Measurements from ENCODE around the gene SLC35E1. TPM values are rescaled to one million over a fixed set of nuclear protein-coding genes. Genes with fewer than 3 reads are reported as not detected.

Gene SLC35E1
- total and polyA plus RNA-seq, 2 donors (not counting 3 experiments of a cell fraction or from before 2014, with no cell fraction given) = 36.0 to 37.5 TPM

DNA sequence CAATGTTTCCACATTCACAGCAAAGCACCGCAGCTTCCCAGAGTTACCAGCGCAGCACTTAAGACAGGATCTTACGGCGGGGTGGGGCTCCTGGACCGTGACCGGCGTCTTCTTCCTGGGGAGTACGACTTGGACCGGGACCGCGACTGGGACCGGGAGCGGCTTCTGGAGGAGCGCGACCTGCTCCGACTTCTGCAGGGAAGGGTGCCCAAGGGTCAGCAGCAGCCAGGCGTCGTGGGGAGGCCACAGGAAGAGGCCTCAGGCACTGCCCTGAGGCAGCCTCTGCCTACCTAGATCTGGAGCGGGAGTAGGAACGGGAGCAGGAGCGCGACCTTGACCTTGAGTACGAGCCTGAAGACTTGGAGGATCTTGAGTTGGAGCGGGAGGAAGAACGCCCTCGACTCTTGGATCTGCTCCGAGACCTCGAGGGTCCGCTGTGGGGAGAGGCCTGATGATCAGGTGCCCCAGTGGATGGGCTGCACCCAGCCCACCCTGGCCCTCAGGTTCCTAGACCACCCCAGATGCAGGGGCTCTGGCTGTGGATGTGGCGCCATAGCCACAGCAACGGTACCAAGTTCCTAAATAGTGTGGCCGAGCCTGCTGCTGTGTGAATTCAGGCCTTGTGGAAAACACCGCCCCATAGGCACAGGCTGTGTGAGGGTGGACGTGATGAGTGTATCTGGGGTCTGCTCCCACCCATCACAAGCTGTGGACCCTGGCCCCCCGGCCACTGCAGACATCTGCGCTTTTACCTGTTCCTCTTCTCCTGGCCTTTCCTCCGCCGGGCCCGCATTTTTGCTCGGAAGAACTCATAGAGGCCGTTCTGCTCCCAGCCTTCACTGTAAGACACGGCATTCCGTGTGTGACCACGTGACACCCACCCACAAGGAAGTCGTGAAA is 51.9 kb downstream of the SLC35E1 start:
- Histone ChIP-seq H3K4me2 (ENCODE audit: insufficient read depth, low read length) (no peak overlapping the region), H3K9me1 (replicated peaks; ENCODE audit: control insufficient read depth, extremely low read depth, insufficient read depth, low read length) (no peaks in the 10 kb centered on the region), H3K27me3 (ENCODE audit: control insufficient read depth in 2 of 2, insufficient read depth in 2 of 2, low read length in 2 of 2) (no peaks in the 10 kb centered on the region), H2AFZ (ENCODE audit: low read depth, low read length) (no peak overlapping the region), H4K20me1 (replicated peaks; ENCODE audit: control insufficient read depth, extremely low read depth, insufficient read depth, low read length) (no peaks in the 10 kb centered on the region), H3K4me1 (ENCODE audit: control insufficient read depth, extremely low read depth, insufficient read depth, low read length) (no peaks in the 10 kb centered on the region), H3K9ac (replicated peaks; ENCODE audit: extremely low read depth, insufficient read depth, low read length) (no peak overlapping the region), H3K27ac (ENCODE audit: insufficient read depth, low read depth, low read length) (no peak overlapping the region), H3K4me3 (replicated peaks in 1 of 3; ENCODE audit: insufficient read depth in 1 of 3, low read depth in 1 of 3, low read length in 3 of 3) (no peak overlapping the region), H3K79me2 (ENCODE audit: control insufficient read depth, insufficient read depth, low read length) (no peaks in the 10 kb centered on the region), H3K36me3 (ENCODE audit: control insufficient read depth in 2 of 2, extremely low read depth in 1 of 2, insufficient read depth in 2 of 2, low read length in 2 of 2) (peaks cover 23 to 57% of the 10 kb centered on the region in 2 experiments), H3K9me3 (replicated peaks; ENCODE audit: control insufficient read depth, insufficient read depth, low read length) (no peaks in the 10 kb centered on the region)
- BruUV-seq (replicated peaks) = no TSS peak
- no peak for TF ChIP-seq EZH2 (IDR thresholded peaks at IDR 0.05; ENCODE audit: borderline replicate concordance, low read depth, low read length, severe bottlenecking)
- no peak for TF ChIP-seq GATA2 (IDR thresholded peaks at IDR 0.05; ENCODE audit: insufficient read depth, insufficient read length, low read depth, low read length)
- TF ChIP-seq, protein P1, sequence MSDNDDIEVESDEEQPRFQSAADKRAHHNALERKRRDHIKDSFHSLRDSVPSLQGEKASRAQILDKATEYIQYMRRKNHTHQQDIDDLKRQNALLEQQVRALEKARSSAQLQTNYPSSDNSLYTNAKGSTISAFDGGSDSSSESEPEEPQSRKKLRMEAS (IDR thresholded peaks at IDR 0.05; ENCODE audit: insufficient read depth, insufficient read length) = no peak
- no peak for TF ChIP-seq FOS (IDR thresholded peaks at IDR 0.05; ENCODE audit: borderline replicate concordance, insufficient read depth, low read length)
- TF ChIP-seq, protein P2, sequence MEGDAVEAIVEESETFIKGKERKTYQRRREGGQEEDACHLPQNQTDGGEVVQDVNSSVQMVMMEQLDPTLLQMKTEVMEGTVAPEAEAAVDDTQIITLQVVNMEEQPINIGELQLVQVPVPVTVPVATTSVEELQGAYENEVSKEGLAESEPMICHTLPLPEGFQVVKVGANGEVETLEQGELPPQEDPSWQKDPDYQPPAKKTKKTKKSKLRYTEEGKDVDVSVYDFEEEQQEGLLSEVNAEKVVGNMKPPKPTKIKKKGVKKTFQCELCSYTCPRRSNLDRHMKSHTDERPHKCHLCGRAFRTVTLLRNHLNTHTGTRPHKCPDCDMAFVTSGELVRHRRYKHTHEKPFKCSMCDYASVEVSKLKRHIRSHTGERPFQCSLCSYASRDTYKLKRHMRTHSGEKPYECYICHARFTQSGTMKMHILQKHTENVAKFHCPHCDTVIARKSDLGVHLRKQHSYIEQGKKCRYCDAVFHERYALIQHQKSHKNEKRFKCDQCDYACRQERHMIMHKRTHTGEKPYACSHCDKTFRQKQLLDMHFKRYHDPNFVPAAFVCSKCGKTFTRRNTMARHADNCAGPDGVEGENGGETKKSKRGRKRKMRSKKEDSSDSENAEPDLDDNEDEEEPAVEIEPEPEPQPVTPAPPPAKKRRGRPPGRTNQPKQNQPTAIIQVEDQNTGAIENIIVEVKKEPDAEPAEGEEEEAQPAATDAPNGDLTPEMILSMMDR (IDR thresholded peaks at IDR 0.05; ENCODE audit: extremely low read depth in 1 of 2, insufficient read depth in 1 of 2, low read depth in 1 of 2, low read length in 2 of 2) = no peak
- no peak for TF ChIP-seq POLR2AphosphoS5 (IDR thresholded peaks at IDR 0.05; ENCODE audit: insufficient read depth, low read depth, low read length)
- TF ChIP-seq MYC (IDR thresholded peaks at IDR 0.05; ENCODE audit: low read depth, low read length) = no peak
- TF ChIP-seq POLR2A (IDR thresholded peaks at IDR 0.05; ENCODE audit: low read depth, low read length) = no peak
- no peak for TF ChIP-seq JUN (IDR thresholded peaks at IDR 0.05; ENCODE audit: borderline replicate concordance, insufficient read depth, insufficient read length, low read depth)
- FAIRE-seq (no peak), DNase-seq (ENCODE audit: low read depth, low spot score) (no peak)
- dilution Hi-C loops (cut with MboI; ENCODE audit: extremely low pct_ligation_motif_present, low sequenced_read_pairs) = no loop called here
- POLR2A ChIA-PET = no interaction called here
- CTCF ChIA-PET = no interaction called here
- intact Hi-C loops (cut with micrococcal nuclease) = no loop called here

Data from endothelial cell of umbilical vein (primary cell).